Body of pancreas (tissue), 4 donors: ENCODE results near the gene ALG6. TPM values are rescaled to one million over a fixed set of nuclear protein-coding genes. Genes with fewer than 3 reads are reported as not detected.
"Not testable (repeated sequence)": the region's sequence is repeated elsewhere in the genome, so short reads cannot be mapped to it uniquely, and the experiment has no call there.

ENCODE experiments used
- ATAC-seq: fragments of 150-250 bp; one replicate; pipeline ENCODE4 v1.9.1; 2016
- DNase-seq, 4 donors: peaks; one replicate each; pipeline ENCODE4 v3.0.0-alpha.2; 2019
- H3K27ac ChIP-seq, 4 donors: fragments of 200-600 bp; sonication (generic); 1 replicate in 3 of 4; 2 replicates in 1 of 4; pipeline versions ENCODE4 v1.5.1 to v1.6.1; 2016 to 2019; ENCODE audit warnings: mild to moderate bottlenecking in 1 of 4, mixed read lengths in 1 of 4, moderate library complexity in 1 of 4
- H3K27me3 ChIP-seq, 2 donors: fragments of 200-600 bp; sonication (generic); one replicate each; pipeline ENCODE4 v1.6.0; 2016; ENCODE audit warnings: mild to moderate bottlenecking in 1 of 2
- H3K36me3 ChIP-seq, 2 donors: fragments of 200-600 bp; sonication (generic); replicated peaks in 1 of 2; 2 replicates each; pipeline ENCODE4 v1.5.1; 2016; ENCODE audit warnings: low read depth in 2 of 2; ENCODE audit not compliant: insufficient read depth in 1 of 2
- H3K4me1 ChIP-seq: fragments of 200-600 bp; sonication (generic); one replicate; pipeline ENCODE4 v1.6.0; 2016
- H3K4me3 ChIP-seq, 2 donors: fragments of 200-600 bp; sonication (generic); 1 replicate in 1 of 2; 2 replicates in 1 of 2; pipeline ENCODE4 v1.5.1; 2016 to 2019
- H3K9me3 ChIP-seq, 3 donors: fragments of 200-600 bp; sonication (generic); 1 replicate in 2 of 3; 2 replicates in 1 of 3; pipeline ENCODE4 v1.5.1; 2016
- POLR2A ChIP-seq, 3 donors: fragments of 450-650 bp; IDR thresholded peaks; one replicate each; pipeline ENCODE4 v1.6.1; 2016; ENCODE audit warnings: antibody characterized with exemption in 3 of 3, mild to moderate bottlenecking in 2 of 3
- WGBS, 2 donors: methylation state at CpG; one replicate each; pipeline ENCODE4 v1.1.5; 2017; 5-methylcytosine and 5-hydroxymethylcytosine counted together
- intact Hi-C: fragments of 100-400 bp; cut with DNase I; formaldehyde crosslinking; loops from one replicate; pipeline ENCODE4 v1.15.1; 2023
- total RNA-seq, 2 donors: library from RNA; depleted of rRNA; stranded (reverse); fragments of >200 nt; gene quantifications; one replicate each; pipeline ENCODE4 v1.1.0, GENCODE V29; 2016
- TF ChIP-seq, protein P1 (sequence below), 7 experiments: fragments of 450-650 bp in 4 of 7; fragments of 200-600 bp in 3 of 7; sonication (generic) in 3 of 7; IDR thresholded peaks; one replicate each; pipeline ENCODE4 v1.5.1; 2016 to 2019; ENCODE audit warnings: antibody characterized with exemption in 7 of 7

The ALG6 gene
- total RNA-seq, 2 donors from 2014 or later: 2.3 to 15.6 TPM

DNA sequence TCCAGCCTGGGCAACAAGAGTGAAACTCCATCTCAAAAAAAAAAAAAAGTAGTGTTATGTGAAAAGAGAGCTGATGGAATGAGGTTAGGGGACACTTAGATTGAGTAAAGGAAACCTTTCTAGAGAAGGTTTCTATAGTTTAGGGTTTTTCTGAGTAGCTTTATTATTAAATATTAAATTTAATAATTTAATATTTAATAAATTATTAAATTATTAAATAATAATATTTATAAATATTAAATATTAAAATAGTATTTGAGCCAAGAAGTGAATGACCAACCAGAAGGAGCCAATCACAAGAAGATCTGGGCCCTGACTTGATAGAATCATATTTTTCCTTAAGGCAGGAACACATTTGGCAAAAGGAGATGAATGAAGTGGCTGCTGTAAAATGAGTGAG lies 50.7 kb downstream of the ALG6 start:
- Histone ChIP-seq H3K9me3 (no peaks in the 10 kb centered on the region), H3K4me3 (no peak overlapping the region), H3K27ac (no peak overlapping the region), H3K36me3 (no peaks in the 10 kb centered on the region), H3K27me3 (no peaks in the 10 kb centered on the region), H3K4me1 (no peaks in the 10 kb centered on the region)
- DNase-seq (no peak), ATAC-seq (no peak)
- TF ChIP-seq, protein P1, sequence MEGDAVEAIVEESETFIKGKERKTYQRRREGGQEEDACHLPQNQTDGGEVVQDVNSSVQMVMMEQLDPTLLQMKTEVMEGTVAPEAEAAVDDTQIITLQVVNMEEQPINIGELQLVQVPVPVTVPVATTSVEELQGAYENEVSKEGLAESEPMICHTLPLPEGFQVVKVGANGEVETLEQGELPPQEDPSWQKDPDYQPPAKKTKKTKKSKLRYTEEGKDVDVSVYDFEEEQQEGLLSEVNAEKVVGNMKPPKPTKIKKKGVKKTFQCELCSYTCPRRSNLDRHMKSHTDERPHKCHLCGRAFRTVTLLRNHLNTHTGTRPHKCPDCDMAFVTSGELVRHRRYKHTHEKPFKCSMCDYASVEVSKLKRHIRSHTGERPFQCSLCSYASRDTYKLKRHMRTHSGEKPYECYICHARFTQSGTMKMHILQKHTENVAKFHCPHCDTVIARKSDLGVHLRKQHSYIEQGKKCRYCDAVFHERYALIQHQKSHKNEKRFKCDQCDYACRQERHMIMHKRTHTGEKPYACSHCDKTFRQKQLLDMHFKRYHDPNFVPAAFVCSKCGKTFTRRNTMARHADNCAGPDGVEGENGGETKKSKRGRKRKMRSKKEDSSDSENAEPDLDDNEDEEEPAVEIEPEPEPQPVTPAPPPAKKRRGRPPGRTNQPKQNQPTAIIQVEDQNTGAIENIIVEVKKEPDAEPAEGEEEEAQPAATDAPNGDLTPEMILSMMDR (IDR thresholded peaks at IDR 0.05): no peak
- no peak for TF ChIP-seq POLR2A (IDR thresholded peaks at IDR 0.05)
- intact Hi-C loops: no loop called here

DNA sequence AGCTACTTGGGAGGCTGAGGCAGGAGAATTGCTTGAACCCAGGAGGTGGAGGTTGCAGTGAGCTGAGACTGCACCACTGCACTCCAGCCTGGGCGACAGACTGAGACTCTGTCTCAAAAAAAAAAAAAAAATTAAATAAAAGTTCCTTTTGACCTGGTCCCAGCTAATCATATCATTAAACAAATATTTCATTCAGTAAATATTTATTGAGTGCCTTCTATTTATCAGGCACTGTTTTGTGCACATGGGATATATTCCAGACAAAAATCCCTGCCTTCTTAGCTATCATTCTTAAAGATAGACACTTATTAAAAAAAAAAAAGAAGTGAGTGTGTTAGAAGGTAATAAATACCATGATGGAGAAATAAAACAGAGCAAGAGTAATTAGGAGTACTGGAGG lies 53.3 kb downstream of the ALG6 start:
- H3K9me3 ChIP-seq, ATAC-seq, H3K36me3 ChIP-seq, H3K4me1 ChIP-seq, intact Hi-C loops, H3K27ac ChIP-seq, H3K4me3 ChIP-seq, H3K27me3 ChIP-seq, DNase-seq: not testable (repeated sequence)
- 25 to 60% methylated on average over 1 of the region's 1 CpG for WGBS, 2 donors

DNA sequence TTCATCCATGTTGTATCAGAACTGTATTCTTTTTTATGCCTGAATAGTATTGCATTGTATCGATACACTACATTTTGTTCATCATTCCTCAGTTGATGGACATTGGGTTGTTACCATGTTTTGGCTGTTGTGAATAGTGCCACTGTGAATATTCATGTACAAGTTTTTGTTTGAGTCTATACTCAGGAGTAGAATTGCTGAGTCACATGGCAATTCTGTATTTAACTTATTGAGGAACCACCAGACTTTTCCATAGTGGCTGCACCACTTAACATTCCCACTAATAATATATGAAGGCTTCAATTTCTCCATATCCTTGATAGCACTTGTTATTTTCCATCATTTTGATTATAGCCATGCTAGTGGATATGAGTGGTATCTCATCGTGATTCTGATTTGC lies 56.2 kb downstream of the ALG6 start:
- TF ChIP-seq POLR2A (IDR thresholded peaks at IDR 0.05): no peak
- TF ChIP-seq, protein P1 (IDR thresholded peaks at IDR 0.05): no peak
- DNase-seq: no peak
- intact Hi-C loops: no loop called here
- 92 to 95% methylated on average over 2 of the region's 2 CpGs for WGBS, 2 donors
- H3K27me3 ChIP-seq: no peaks in the 10 kb centered on the region
- H3K9me3 ChIP-seq: no peaks in the 10 kb centered on the region
- ATAC-seq: no peak
- H3K4me1 ChIP-seq: no peaks in the 10 kb centered on the region
- no peak overlapping the region for H3K4me3 ChIP-seq
- H3K36me3 ChIP-seq: no peaks in the 10 kb centered on the region
- H3K27ac ChIP-seq: no peak overlapping the region

DNA sequence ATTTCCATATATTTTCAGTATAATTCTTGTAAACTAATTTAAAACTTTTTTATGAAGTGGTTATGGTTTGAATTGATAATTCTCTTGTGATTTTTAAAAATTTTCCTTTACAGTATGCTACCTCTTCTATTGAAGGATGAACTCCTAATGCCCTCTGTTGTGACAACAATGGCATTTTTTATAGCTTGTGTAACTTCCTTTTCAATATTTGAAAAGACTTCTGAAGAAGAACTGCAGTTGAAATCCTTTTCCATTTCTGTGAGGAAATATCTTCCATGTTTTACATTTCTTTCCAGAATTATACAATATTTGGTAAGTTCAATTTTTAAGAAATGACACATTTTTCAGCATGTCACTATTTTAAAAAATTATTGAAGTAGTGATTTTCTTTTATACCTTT lies 61.4 kb downstream of the ALG6 start:
- no peaks in the 10 kb centered on the region for H3K27me3 ChIP-seq
- DNase-seq (no peak), ATAC-seq (no peak)
- intact Hi-C loops: no loop called here
- H3K4me1 ChIP-seq: no peaks in the 10 kb centered on the region
- peaks cover 0 to 2% of the 10 kb centered on the region in 2 donors for H3K36me3 ChIP-seq
- peaks cover 0 to 4% (median 0%) of the 10 kb centered on the region in 3 donors for H3K9me3 ChIP-seq
- no peak overlapping the region for H3K27ac ChIP-seq
- H3K4me3 ChIP-seq: no peak overlapping the region
- no peak for TF ChIP-seq POLR2A (IDR thresholded peaks at IDR 0.05)
- TF ChIP-seq, protein P1 (IDR thresholded peaks at IDR 0.05): no peak

DNA sequence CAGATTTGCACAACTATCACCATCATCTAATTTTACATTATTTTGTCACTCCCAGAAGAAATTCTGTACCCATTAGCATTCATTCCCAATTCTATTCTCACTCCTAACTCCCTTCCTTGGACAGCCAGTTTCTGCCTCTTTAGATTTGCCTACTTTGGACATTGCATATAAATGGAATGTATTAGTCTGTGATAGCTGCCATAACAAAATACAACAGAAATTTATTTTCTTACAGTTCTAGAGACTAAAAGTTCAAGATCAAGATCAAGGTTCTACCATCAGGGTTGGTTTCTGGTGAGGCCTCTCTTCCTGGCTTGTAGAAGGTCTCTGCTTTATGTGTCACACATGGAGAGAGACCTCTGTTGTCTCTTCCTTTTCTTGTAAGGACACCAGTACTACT lies 61.9 kb downstream of the ALG6 start:
- Histone ChIP-seq H3K4me1 (no peaks in the 10 kb centered on the region), H3K36me3 (peaks cover 0 to 2% of the 10 kb centered on the region in 2 donors), H3K27me3 (no peaks in the 10 kb centered on the region), H3K9me3 (peaks cover 0 to 4% (median 0%) of the 10 kb centered on the region in 3 donors), H3K4me3 (no peak overlapping the region), H3K27ac (no peak overlapping the region)
- ATAC-seq (no peak), DNase-seq (no peak)
- intact Hi-C loops: no loop called here
- no peak for TF ChIP-seq POLR2A (IDR thresholded peaks at IDR 0.05)
- TF ChIP-seq, protein P1 (IDR thresholded peaks at IDR 0.05): no peak
